SIG-M5 treated with dmso at 0.1 percent for 504 hours (cell line): ENCODE results near the gene AMBRA1.

Experiments
- DNase-seq: peaks from one replicate; lab custom pipeline; 2025; ENCODE audit not compliant: unreplicated experiment; lab: John Stamatoyannopoulos, UW

Gene AMBRA1

GRCh38 chr11:46617134-46617971 lies 23.5 kb upstream of the AMBRA1 start, which contains the start of the genes ATG13 and HARBI1:
Gene ATG13 (plus strand): TSS chr11:46617553. CDS start chr11:46644292, 26,739 bp downstream.
Gene HARBI1 (minus strand): TSS chr11:46617227. CDS start chr11:46616237, 990 bp downstream.
- peak; percentile 82 for DNase-seq

- DNase-seq, result peak; percentile 44
These were observed 22.8 kb upstream of the AMBRA1 start for GRCh38 chr11:46616551-46617133.

GRCh38 chr11:46615756-46616155 lies 21.9 kb upstream of the AMBRA1 start:
- no peak for DNase-seq

GRCh38 chr11:46612326-46612725 lies 18.5 kb upstream of the AMBRA1 start:
- DNase-seq, result no peak

GRCh38 chr11:46611526-46612304 lies 17.9 kb upstream of the AMBRA1 start:
- no peak for DNase-seq

- no peak for DNase-seq
These were observed 15.6 kb upstream of the AMBRA1 start for GRCh38 chr11:46609386-46609785.

GRCh38 chr11:46607516-46607915 lies 13.7 kb upstream of the AMBRA1 start:
- DNase-seq, result no peak

- no peak for DNase-seq
These were observed 11.0 kb upstream of the AMBRA1 start for GRCh38 chr11:46604796-46605195.

- DNase-seq, result no peak
These were observed 10.0 kb upstream of the AMBRA1 start for GRCh38 chr11:46603704-46604308.

GRCh38 chr11:46601129-46601528 lies 7.3 kb upstream of the AMBRA1 start:
- no peak for DNase-seq

- DNase-seq, result no peak
These were observed 6.6 kb upstream of the AMBRA1 start for GRCh38 chr11:46600194-46600960.

- no peak for DNase-seq
These were observed 5.7 kb upstream of the AMBRA1 start for GRCh38 chr11:46599340-46600193.

- no peak for DNase-seq
These were observed 3.9 kb upstream of the AMBRA1 start for GRCh38 chr11:46597609-46598219.

GRCh38 chr11:46597155-46597554 lies 3.3 kb upstream of the AMBRA1 start:
- no peak for DNase-seq

GRCh38 chr11:46594785-46595184 lies 962 bp upstream of the AMBRA1 start:
- DNase-seq, result no peak

- DNase-seq, result no peak
These were observed 514 bp upstream of the AMBRA1 start for GRCh38 chr11:46594374-46594700.

GRCh38 chr11:46590740-46591605 lies 2.9 kb downstream of the AMBRA1 start:
- DNase-seq, result no peak

GRCh38 chr11:46588915-46589314 lies 4.9 kb downstream of the AMBRA1 start:
- no peak for DNase-seq
